ENCODE results near the gene HEPN1.

Gene HEPN1

GRCh38 chr11:124899383-124900145 lies 19.5 kb upstream of the HEPN1 start:
- no peak for DNase-seq (ENCODE audit: low spot score)

DNA sequence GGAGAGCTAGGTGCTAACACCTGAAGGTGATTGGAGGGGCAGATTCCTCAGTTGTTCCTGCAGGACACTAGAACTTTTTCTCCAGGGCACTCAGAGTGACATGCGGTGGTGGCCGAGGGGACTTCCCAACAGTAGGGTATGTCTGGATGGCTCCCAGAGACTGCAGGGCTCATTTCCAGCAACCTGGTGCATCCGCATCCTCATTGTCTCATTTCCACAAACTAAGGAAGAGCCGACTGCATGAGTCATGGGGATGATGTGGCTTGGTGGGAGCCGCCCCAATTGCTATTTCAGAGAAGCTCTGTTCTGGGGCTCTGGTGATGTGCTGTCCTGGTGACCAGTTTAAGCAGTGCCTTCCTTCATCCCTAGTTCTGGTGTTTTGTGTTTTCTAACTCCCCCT lies 18.6 kb upstream of the HEPN1 start:
- no peak for DNase-seq (ENCODE audit: low spot score)

GRCh38 chr11:124902616-124903015 lies 16.4 kb upstream of the HEPN1 start:
- no peak for DNase-seq (ENCODE audit: low spot score)

DNA sequence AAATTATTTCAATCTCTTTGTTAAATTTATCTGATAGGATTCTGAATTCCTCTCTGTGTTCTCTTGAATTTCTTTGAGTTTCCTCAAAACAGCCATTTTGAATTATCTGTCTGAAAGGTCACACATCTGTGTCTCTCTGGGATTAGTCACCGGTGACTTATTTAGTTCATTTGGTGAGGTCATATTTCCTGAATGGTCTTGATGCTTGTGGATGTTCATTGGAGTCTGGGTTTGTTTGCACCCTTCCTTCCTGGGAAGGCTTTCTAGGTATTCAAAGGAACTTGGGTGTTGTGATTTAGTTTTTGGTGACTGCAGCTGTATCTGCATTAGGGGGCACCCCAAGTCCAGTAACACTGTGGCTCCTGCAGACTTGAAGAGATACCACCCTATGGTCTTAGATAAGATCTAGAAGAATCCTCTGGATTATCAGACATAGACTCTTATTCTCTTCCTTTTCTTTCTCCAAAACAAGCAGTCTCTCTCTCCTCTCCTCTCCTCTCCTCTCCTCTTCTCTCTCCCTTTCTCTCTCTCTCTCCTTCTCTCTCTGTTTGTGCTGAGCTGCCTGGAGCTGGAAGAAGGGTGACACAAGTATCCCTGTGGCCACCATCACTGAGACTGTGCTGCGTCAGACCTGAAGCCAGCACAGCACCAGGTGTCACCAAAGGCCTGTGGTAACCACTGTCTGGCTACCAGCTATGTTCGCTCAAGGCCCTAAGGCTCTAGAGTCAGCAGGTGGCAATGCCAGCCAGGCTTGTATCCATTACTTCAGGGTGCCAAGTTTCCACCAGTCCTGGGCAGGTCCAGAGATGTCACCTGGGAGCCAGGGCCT lies 3.3 kb upstream of the HEPN1 start:
- DNase-seq (ENCODE audit: low spot score), result no peak

DNA sequence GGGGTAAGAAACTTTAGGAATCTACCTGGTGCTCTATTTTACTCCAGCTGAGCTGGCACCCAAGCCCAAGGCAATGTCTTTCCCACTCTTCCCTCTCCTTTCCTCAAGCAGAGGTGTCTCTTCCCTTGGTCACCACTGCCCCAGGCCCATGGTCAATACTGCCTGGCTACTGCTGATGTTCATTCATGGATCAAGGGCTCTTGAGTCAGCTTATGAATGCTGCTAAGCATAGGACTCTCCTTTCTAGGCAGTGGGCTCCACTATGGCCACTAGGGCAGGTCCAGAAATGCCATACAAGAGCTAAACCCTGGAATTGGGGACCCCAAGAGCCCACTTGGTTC lies 2.7 kb upstream of the HEPN1 start:
- no peak for DNase-seq (ENCODE audit: low spot score)

DNA sequence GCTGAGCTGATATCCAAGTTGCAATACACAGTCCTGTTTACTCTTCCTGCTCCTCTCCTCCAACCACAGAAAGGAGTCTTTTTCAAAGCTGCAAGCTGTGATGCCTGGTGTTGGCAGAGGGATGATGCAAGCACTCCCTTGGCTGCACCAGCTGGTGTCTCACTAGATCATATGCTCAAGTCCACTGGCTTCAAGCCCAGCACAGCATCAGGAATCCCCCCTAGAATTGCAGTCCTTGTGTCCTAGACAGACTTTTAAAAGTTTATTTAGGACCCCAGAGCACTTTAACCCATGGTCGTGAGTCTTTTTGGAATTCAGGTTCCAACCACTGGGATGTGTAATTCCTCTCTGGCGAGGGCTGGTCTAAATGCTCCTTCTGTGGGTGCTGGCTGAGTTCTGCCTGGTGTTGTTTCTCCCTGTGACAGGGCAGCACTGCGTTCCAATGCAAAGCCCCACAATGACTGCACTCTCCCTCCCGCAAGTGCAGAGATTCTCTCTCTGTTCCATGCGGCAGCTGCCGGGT lies 1.9 kb upstream of the HEPN1 start:
- no peak for DNase-seq (ENCODE audit: low spot score)

GRCh38 chr11:124919898-124920297 lies 848 bp downstream of the HEPN1 start:
- DNase-seq (ENCODE audit: low spot score), result no peak

- DNase-seq (ENCODE audit: low spot score), result no peak
Measured at GRCh38 chr11:124920356-124920755, 1.3 kb downstream of the HEPN1 start.

DNA sequence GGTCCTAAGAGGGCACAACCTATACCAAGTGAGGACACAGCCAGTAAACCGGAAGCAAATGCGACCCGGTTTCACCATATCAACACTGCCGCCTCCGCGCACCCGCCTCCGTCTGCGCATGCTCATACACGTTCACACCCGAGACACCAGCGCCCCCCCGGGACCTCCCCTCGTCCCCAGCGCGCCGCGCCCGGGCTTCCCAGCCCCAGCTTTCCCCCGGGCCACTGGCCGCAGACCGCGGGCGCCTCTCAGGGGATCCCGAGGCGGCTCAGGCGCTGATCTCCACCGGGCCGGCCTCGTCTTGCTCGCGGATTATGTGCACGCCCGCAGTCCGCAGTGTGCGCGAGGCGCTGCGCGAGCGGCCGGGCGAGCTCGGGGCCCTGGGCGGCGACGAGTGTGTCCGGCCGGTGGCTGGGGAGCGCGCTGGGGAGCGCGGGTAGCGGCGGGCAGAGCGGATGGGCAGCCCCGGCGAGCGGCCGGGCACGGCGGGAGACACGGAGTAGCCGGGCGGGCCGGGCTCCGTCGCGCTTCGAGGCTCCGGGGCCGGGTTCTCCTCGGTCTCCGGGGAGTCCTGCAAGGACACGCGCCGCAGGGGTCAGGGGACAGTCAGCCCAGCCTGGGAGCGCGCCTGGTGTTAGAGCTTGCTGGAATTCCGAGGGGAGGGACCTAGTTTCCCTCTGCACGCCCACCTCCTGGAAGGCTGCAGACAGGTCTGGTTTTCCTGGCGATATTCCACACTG lies 2.0 kb downstream of the HEPN1 start:
- peak; percentile 9 for DNase-seq (ENCODE audit: low spot score)

DNA sequence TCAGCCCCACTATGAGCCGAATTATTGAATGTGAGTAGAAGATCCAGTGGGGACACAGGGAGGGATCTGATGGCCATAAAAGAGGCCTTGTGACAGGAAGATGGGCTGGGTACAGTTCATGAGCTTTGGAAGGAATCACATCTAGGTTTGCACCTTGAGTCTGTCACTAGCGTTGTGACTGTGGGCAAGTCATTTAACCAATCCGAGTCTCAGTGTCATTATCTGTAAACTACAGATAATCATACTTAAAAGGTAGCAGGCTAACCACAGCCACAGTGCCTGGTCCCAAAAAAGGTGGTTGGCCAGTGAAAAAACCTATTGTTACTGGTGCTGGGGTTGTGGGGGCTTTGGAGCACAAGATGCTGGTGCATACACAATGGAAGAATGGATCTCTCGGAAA lies 3.8 kb downstream of the HEPN1 start:
- DNase-seq (ENCODE audit: low spot score), result no peak

DNA sequence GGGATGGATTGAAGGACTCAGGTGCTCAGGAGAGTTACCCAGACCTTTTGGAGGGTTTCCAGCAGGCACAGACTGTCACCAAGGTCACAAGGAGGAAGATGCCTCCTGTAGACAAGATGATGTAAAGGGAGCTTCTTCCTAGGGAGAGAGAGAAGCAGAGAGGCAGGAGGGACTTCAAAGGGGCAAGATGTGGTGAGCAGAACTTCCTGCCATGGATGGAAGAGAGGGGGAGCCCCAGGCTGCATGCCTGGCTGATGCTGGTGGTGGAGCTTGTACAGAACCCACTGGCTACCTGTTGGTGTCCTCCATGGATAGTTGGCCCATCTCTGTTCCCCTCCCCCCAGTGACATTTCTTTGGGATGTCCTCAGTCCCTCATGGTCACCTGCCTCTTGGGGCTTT lies 4.2 kb downstream of the HEPN1 start:
- DNase-seq (ENCODE audit: low spot score), result no peak

GRCh38 chr11:124928942-124929665 lies 10.1 kb downstream of the HEPN1 start:
- no peak for DNase-seq (ENCODE audit: low spot score)

DNA sequence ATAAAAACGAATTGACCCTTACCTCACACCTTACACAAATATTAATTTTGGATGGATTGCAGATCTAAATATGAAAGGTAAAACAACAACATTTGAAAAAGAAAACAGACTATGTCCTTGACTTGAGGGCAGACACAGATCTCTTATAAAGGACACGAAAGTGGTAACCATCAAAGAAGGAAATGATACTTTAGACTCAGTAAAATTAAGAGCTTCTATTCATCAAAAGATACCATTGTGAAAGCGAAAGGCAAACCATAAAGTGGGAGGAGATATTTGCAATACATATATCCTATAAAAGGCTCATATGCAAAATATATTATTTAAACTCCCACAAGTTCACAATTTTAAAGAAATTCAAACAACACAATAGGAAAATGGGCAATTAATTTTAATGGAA lies 11.7 kb downstream of the HEPN1 start:
- DNase-seq (ENCODE audit: low spot score), result no peak

- no peak for DNase-seq (ENCODE audit: low spot score)
Measured at GRCh38 chr11:124934862-124935547, 16.0 kb downstream of the HEPN1 start.

- DNase-seq (ENCODE audit: low spot score), result no peak
Measured at GRCh38 chr11:124935548-124936514, 16.8 kb downstream of the HEPN1 start, which contains the start of gene HEPACAM. TSS of gene HEPACAM (minus strand) at chr11:124936047. CDS start at chr11:124936006, 41 bp downstream.

DNA sequence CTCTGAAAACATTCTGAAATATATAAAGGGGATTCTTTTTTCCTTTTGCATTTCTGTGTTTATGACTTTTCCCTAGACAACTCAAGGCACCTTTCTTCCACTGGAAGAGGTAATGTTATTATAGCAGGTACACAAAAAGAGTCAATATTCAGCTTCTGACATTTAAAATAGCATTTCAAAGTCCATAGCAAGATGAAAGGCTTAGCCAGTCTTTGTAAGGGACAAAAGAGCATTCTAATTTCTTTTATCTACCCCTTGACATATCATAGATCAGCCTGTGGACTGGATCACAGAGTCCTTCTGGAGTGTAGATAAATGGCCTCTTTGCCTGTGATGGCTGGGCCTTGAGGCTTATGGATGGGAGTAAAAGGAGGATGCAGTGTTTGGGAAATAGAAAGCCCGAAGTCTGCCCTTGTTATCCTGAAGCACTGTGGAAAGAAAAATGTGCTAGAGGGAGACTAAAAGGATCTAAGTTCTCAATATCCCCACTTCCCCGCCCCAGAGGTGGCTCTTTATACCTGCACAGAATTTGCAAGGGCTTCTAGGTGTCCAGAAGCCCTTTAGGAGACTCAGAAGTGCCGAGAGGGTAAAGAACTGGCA lies 18.4 kb downstream of the HEPN1 start:
- DNase-seq (ENCODE audit: low spot score), result no peak

DNA sequence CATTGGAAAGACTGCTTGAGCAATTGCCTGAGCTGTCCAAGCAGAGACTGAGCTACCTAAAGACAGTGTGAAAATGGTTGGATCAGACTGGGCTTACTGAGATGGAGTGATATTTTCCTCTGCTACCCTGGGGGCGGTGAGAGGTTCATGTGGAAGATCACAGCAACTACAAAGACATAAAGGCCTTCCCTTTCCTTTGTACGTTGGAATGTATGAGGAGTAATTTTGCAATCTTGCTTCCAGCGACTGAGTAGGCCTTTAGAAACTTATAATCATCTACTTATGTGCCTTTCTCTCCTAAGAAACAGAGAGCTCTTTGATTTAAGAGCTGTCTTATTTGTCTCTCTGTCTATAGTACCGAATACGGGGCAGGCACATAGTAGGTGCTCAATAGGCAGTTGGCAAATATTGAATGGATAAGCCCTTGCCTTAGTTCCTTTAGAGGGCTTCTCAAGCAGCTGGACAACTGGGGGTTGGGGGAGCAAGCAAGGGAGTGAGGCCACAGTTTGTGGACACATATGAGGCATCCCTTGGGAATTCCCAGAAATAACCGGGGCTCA lies 19.2 kb downstream of the HEPN1 start:
- DNase-seq (ENCODE audit: low spot score), result no peak

DNA sequence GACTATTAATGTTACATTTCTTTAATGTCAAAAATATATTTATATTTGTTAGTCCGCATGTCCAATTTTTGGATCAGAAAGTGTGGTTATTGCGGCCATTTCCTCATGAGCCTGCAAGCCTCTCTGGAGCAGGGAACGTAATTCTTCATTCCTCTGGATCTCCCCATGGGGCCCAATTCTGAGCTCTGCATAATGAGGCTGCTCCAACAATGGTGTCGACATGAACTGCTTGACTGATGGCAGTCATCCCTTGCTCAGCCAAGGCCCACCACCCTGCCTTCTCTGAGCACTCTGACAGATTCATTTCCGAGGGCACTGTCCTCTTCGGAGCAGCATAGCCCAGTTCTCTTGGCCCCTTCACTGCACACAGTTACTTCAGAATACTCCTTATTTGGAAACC lies 19.9 kb downstream of the HEPN1 start:
- DNase-seq (ENCODE audit: low spot score), result no peak

DNA sequence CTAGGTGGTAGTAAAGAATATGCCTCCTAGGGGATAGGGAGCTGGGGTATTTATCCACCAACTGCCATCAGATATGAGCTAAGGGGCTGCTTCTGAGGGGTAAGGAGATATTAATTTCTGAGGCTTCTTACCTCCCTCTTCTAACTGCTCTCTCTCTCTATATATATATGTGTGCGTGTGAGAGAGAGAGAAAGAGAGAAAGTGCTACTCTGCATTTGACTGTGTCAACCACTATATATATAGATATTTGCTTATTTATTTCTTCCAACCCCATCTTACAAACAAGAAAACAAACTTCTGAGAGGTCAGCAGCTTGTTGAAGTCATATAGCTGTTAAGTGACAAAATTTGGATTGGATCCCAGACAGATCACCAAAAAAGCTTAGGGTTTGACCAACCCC lies 22.7 kb downstream of the HEPN1 start:
- no peak for DNase-seq (ENCODE audit: low spot score)

Measured in hematopoietic multipotent progenitor cell treated with erythropoietin and hydrocortisone succinate and interleukin-3 and kit ligand, for 15 days (in vitro differentiated cells).